ENCODE measurements around the gene PPP1R8.

DNA sequence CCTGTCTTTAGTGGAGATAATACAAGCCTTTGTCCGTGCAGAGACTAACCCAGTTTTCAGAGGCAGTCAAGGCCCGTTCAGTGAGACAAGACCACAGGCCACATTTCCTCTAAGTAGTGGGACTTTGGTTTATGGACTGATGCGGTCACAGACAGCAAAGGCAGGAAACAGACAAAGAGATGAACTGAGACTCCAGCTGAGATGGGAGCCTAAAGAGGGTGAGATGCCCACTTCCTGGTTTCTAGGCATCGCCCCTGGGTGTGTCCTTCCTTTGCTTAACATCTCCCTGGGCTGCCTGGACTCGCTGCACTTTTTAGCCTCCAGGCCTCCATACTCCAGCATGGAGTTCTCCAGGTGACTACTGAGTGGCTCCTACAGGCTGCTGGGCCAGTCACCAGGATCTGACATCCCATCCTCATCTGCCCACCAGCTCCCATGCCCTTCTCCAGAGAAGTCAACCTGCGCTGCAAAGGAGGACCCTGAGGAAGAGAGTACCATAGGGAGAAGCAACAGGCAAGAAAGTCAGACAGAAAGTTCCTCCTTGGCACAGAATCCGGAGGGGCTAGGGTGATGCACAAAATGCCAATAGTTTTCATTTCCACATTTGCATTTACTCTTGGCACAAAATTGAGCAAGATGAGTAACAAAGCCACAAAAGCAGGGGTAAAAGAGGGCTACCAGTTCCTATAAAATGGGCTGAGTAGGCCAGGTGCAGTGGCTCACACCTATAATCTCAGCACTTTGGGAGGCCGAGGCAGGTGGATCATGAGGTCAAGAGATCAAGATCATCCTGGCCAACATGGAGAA is 56.8 kb downstream of the PPP1R8 start:
- TF ChIP-seq, protein P1, sequence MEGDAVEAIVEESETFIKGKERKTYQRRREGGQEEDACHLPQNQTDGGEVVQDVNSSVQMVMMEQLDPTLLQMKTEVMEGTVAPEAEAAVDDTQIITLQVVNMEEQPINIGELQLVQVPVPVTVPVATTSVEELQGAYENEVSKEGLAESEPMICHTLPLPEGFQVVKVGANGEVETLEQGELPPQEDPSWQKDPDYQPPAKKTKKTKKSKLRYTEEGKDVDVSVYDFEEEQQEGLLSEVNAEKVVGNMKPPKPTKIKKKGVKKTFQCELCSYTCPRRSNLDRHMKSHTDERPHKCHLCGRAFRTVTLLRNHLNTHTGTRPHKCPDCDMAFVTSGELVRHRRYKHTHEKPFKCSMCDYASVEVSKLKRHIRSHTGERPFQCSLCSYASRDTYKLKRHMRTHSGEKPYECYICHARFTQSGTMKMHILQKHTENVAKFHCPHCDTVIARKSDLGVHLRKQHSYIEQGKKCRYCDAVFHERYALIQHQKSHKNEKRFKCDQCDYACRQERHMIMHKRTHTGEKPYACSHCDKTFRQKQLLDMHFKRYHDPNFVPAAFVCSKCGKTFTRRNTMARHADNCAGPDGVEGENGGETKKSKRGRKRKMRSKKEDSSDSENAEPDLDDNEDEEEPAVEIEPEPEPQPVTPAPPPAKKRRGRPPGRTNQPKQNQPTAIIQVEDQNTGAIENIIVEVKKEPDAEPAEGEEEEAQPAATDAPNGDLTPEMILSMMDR (IDR thresholded peaks at IDR 0.05 in 8 of 11, conservative IDR thresholded peaks at IDR 0.05 in 3 of 11) = no peak
- TF ChIP-seq POLR2AphosphoS5 (IDR thresholded peaks at IDR 0.05) (peak in 2 of 3 donors; percentile 52 to 89), POLR2A (IDR thresholded peaks at IDR 0.05) (no peak)

All from spleen (tissue), 7 donors.